ENCODE measurements around the gene HUS1.

- TF ChIP-seq CTCF (IDR thresholded peaks at IDR 0.05) (no peak), POLR2AphosphoS5 (IDR thresholded peaks at IDR 0.05) (no peak), POLR2A (IDR thresholded peaks at IDR 0.05) (no peak), EP300 (IDR thresholded peaks at IDR 0.05) (no peak)
Observed at GRCh38 chr7:48028938-48029337, 49.5 kb upstream of the HUS1 start, which contains the start of gene SUN3.

Data from upper lobe of left lung (tissue), 4 donors.